Measurements from ENCODE around the gene B3GLCT.

The B3GLCT gene

DNA sequence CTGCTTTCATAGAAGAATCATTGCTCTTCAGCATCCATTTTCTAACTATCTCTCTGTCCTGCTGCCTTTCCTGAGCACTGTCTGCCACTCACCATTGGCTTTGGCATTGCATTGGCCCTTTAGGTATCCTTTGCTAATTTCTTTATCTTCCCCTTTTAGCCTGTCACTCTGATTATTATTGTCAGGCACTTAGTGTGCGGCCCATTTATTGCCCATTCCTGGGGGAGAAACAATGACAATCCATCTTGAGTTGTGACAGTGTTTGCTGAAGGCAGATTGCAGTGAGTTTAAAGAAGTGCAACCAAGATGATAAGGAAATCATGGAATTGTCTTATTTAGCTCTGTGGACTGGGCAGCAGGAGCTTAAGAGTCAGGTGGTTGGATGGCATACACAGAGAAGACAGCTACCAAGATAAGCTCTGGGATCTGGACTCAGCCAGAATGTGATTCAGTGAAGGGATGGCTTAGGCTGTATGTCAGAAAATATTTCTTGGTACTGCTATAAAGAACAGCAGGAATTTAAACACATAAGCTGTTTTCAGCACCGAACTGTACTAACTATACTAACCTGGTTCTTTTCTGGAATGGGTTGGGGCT is 25.3 kb downstream of the B3GLCT start:
- no peak for DNase-seq

DNA sequence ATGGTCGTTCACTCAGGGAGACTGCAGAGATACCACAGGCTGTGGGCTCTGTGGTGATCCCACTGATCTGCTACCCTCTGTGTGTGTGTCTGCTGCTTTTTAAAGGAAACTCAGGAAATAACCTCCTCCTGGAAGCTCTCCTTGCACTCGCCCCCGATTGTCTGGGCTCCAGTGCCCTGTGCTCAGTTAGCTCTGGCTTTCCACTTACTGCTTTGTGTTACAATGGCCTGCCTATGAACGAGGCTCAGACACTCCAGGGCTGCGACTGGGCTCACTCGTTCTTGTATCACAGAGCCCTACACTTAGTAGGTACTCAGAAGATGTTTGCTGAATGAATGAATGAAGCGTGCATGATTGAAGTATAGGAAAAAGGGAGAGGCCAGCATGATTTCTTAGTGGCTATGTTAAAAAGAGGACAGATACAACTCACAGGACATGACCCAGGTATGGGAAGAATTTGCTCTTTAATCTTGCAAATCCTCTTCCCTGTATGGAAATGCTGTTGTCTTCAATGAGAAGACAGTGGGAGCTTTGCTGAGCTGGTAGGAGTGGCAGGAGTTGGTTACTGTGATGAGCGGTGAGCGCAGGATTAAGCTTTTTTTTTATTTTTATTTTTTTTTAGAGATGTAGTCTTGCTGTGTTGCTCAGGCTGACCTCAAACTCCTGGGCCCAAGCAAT is 26.4 kb downstream of the B3GLCT start:
- DNase-seq: no peak

DNA sequence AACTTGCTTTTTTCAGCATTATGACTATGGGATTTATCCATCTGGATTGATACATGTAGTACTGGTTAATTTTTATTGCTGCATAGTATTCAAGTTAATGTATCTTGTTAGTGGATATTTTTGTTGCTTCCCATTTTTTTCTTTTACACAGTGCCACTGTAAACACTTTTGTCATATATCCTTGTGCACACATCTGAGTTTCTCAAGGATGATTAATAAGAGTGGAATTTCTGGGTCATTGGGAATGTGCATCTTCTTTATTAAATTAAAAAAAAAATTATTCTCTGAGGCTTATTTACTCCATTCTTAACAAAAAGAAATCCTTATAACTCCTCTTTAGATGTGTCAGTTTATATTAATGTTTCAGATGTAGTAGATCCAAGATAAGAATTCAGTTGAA is 27.3 kb downstream of the B3GLCT start:
- DNase-seq: no peak

DNA sequence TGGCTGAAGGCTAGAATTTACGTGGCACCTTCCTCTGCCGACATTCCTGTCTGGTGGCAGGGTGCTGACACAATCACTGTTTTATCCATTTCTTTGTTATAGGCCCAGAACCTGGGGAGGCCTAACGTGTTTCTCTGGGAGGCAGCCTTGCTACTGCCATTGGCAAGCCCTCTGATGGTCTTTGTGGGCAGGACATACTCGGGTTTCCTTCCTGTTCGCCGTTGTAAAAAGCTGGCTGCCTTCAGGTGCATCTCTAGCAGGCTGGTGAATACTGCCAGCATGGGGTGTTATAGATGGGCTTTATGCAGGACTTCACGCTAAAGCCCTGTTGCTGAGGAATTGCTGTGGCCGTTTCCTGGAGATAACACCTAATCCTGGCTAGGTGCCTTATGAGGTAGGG is 28.1 kb downstream of the B3GLCT start:
- no peak for DNase-seq

DNA sequence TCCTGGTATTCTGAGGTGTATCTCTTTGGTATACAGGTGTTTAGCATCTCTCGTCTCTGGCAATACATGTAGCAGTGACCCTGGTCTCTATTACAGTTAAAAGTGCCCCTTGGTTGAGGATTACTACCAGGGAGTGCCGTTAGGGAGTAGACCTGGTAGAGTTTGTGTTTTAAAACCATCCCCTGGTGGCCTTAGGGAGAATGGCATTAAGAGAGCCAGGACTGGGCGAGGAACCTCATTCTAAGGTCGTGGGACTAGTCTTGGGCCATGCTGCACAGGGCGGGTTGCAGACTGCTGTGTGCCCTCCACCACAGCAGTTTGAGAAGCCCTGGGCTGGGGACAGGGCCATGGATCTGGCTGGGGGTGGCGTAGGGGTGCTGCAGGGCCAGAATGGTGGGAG is 35.0 kb downstream of the B3GLCT start:
- no peak for DNase-seq

DNA sequence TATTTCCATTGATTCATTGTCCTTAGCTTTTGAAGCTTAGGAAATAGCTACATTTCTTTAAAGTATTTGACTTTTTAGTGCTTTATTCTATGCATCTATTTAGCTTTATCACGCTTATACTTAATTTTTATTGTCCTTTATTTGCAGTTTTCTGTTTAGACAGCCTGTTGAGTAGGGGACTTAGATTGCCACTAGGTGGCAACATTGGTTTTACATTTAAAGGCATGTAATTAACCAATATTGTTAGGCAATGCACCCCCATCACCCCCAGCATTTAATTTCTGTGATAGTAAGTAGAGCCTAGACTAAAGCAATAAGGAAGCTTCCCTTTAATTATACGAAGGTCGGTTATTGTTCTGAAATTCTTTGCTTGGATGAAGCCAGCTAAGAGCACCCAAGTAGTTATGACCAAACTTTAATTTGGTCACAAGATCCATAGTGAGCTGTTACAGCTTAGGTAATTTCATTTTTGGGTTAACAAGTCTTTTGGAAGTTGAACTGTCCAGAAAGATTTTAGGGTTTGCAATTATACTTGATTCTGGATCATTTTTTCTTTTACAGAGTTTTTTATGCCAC is 36.5 kb downstream of the B3GLCT start:
- no peak for DNase-seq

DNA sequence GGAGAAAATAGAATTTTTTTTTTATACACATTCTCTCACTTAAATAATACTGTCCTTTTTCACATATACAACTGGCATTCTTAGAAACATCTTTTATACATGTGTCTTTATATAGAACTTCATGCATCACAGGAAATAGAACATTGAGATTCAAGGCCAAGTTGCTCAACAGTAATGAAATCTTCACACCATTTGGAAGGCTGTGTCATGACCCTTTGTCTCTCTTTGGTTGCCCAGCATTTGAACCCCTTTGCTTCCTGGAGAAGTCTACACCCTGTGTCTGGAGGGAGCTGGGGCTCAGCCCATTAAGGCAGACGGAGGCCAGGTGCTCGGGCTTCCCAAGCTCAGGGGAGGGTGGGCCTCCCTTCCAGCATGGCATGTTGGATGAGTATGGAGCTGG is 41.1 kb downstream of the B3GLCT start:
- no peak for DNase-seq

DNA sequence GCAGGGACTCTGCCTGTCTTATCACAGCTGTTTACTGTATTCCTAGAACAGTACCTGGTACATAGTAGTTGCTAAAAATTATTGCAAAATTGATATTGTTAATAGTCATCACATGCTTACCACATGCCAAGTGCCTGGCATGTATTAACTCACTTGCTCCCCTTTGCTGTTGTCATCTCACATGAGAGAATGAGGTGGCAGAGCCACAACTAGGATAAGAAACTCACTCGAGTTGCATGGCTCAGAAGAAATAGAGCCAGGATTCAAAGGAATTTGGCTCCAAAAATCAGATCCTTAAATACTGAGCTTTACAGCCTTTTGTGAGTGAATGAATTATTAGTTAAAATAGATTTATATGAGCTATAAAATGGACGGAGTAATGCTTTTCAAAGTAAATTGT is 42.6 kb downstream of the B3GLCT start:
- DNase-seq: no peak

DNA sequence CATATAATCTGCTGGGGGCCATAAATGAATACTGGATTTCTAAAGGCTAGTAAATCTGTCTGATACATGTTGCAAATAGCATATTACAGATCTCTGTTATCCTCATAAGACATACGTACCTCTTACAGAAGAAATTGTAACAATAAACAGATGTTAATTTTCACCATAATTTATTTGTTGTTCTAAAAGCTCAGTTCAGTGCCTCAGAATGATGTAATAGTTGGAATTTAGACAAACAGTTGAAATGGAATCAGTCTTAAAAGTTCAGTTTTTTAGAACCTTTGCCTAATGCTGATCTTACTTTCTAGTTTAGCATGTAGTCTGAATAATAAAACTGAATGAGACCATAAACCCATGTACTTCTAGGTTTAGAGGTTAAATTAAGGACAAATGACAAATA is 43.1 kb downstream of the B3GLCT start:
- no peak for DNase-seq

DNA sequence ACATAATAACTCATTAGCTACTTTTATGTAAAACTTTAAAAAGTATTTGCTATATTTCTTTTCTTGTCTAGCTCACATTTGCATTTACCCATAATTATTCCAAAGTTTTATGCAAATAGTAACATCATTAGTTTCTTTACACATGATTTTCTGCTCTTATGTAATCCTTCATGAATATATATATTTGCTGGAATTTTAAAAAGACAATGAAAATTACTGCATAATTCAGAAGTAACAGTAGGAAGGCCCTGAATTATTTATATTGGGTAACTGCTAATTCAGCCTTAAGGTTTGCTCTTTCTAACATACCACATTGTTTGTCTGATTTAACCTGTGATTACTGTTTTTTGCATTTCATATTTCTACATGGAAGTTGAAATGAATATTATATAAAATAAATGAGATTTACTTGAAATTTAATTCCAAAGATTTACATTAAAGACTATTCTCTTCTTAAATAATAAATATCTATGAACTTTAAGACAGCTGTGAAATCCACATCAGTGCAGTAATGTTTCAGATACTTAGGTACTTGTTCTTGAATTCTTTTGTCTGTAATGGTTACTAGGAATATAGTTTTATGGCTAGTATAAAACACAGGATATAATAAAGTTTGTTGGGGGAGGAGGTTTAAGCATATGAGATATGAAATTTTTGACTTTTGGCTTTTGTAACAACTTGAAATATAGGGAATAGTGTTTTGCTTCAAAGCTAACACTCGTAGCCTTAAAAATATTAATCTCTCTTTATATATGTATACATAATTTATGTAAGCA is 46.0 kb downstream of the B3GLCT start:
- no peak for DNase-seq

DNA sequence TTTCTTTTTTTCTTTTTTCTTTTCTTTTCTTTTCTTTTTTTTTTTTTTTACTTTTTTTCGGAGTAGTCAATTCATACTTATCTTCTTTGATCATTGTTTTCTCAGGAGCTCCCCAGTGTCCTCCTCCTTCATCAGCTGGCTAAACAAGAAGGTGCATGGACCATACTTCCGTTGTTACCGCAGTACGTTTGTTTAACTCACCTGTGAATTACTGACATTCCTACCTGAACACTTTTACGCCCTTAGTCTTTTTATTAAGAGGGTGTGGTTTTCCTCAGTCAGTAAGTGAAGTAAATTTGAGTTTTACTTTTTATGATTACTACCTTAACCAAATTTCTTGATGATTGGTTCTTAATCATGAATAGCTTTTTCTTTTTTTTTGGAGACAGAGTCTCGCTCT is 47.1 kb downstream of the B3GLCT start:
- DNase-seq: no peak

DNA sequence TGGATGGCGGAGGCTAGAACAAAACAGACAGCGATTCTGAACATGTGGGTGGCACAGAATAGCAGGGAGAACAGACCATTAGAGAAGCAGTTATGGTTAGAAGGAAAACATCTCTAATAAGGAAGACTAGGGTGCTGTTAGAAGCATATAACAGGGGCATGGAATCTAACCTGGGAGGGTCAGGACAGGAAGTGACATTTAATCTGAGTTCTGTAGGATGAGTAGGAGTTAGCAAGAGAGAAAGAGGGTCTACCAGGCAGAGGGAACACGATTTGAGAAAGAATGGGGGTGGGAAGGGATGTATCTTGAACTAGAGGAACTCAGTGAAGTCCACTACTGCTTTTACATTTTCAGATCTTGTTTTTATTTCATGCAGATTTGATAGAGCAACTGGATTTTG is 48.6 kb downstream of the B3GLCT start:
- DNase-seq: no peak

DNA sequence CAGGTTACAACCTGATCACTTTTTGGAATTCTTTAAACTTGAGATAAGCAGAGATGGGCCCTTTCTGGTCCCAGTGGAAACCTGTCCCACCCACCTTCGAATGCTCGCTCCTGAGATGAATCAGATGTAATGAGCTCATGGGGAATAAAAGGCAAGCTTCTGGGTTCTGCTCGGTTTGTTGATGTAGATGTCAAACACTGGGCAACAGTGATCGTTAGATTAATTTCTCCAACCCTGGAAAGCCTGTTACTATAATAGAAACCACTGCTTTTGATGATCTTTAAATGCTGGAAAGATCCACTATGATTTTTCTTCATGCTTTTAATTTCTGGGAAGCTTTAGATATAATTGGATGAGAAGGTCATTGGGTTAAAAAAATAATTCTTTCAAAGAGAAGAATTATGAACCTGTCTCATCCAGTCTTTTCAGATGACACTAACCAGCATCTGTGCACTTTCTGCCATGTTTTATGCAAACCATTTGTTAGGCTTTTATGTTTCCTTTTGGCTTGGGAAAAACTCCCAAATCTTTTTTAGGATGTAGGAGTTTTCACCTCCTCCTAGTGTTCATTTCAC is 49.3 kb downstream of the B3GLCT start:
- DNase-seq: no peak

DNA sequence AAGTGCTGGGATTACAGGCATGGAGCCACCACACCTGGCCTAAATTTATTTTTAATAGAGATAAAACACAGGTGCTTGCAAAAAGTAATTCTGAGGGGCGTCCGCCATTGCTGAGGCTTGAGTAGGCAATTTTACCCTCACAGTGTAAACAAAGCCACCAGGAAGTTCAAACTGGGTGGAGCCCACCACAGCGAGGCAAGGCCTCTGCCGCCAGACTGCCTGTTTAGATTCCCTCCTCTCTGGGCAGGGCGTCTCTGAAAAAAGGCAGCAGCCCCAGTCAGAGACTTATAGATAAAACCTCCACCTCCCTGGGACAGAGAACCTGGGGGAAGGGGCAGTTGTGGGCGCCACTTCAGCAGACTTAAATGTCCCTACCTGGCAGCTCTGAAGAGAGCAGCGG is 50.7 kb downstream of the B3GLCT start:
- DNase-seq: no peak

DNA sequence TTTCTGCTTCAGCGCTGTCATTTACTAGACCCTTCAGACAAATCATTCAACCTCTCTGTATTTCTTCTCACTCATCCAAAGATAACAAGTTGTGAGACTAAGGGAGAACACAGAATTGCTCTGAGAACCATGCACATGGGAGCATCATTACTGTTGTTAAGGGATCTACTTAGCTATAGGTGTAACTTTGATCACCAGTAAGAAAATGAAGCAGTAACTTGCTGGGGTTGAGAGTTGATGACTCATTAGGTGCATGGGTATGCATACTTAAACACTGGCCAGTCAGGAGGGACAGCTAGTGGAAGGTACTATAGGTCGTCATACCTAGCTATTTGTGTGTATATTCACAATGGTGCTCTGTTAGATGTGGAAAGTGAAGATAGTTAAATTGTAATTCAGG is 61.5 kb downstream of the B3GLCT start:
- DNase-seq: no peak

DNA sequence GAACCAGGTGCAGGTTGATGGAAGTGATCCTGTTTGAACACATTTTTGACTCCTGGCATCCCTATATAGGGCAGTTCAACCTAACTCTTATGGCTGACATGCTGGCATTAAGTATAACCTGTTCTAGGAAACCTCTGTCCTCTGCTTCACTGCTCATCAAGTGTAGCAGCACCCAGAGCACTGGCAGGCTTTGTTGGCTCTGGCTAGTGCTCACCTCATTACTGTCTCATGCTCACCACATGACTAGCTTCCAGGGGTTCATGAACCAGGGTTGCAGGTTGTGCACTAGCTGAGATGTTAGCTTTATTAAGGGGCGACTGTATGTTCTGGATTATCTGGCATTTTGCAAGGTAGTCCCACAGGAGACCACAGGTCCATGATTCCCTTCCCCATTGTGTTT is 63.6 kb downstream of the B3GLCT start:
- DNase-seq: no peak

DNA sequence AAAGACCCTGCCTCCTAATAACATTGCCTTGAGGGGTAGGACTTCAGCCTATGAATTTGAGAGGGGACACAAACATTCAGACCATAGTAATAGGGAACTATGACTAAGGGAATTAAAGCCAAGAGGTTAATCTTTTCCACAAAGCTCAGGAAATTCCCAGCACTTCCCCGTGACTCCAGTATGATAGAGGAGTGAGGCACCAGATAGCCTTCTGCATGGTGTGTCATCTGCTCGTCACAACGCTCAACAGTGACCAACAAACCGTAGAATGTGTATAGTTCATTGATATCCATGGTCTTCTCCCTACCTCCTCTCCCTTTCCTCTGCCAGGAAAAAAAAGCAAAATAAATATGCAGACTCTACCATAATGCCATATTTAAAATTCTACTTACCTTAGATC is 64.4 kb downstream of the B3GLCT start:
- no peak for DNase-seq

DNA sequence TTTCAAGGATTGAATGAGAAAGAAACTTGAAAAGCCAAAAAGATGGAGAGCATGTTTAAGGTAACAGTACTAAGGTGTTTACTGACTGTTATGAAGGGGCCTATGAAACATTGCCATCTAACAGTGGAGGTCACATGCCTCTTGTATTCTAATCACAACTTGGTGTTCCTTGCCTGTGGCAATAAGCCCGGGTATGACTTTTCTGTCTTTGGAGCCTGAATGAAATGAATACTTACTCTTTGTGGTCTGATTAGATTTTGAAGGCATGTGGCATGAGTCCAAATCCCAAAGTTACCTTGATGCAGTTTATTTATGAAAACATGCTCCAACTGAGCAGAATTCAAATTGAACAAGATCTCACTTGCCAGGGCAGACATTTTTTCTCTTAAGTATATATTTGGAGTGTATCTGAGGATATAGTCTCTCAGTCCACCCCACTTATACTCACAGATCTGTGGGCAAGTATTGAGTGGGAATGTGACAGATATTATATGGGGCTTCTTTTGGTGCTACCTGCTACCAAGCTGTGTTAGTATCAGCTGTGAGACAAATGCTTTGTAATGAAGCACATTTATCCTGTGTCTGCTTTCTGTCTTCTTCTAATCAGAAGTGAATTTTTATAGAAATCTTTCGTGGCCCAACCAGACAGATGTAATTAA is 67.5 kb downstream of the B3GLCT start:
- no peak for DNase-seq

DNA sequence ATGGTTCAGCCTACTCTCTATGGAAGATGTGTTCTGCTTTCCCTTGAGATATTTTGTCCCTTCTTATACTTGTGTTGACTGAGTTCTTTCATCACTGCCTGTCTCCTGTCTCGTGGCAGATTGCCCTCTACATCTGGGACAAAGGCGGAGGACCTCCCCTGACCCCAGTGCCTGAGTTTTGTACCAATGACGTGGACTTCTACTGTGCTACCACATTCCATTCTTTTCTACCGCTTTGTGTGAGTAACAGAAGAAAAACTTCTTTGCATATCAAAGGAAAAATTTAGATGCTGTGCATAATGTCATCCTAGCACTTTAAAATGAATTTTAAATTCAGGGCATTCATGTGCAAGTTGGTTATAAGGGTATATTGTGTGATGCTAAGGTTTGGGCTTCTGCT is 74.6 kb downstream of the B3GLCT start:
- no peak for DNase-seq

DNA sequence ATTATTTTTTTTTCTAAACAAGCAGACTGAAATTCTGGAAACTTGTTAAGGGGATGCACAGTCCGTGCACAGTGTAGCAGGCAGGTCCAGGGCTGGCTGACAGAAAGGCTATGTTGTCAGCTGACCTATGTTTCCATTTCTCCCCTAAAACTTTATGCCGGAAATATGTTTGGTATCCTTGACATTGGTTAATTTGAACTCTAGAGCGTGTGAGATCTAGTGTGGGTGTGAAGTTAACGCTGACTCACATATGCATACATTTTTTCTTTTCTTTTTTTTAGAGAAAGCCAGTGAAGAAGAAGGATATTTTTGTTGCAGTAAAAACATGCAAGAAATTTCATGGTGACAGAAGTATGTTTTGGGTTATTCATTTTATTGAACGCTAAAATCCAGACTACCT is 76.6 kb downstream of the B3GLCT start:
- no peak for DNase-seq

DNA sequence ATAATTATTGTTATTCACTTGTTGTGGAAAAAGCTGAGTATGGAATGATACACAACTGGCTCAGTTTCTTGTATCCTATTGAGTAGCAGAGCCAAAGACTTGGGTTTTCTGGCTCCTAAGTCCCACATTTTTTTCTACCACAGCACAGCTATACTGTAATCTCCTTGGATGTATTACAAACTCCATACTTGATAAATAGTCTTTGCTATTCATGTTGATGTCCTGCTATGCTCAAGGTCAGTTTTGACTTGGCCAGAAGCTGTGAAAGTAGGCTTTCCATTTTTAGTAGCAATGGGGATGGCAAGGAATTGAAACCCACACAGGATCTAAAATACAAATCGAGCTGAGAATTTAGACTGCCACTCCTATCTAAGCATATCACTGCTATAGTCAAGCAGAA is 79.1 kb downstream of the B3GLCT start:
- DNase-seq: no peak

DNA sequence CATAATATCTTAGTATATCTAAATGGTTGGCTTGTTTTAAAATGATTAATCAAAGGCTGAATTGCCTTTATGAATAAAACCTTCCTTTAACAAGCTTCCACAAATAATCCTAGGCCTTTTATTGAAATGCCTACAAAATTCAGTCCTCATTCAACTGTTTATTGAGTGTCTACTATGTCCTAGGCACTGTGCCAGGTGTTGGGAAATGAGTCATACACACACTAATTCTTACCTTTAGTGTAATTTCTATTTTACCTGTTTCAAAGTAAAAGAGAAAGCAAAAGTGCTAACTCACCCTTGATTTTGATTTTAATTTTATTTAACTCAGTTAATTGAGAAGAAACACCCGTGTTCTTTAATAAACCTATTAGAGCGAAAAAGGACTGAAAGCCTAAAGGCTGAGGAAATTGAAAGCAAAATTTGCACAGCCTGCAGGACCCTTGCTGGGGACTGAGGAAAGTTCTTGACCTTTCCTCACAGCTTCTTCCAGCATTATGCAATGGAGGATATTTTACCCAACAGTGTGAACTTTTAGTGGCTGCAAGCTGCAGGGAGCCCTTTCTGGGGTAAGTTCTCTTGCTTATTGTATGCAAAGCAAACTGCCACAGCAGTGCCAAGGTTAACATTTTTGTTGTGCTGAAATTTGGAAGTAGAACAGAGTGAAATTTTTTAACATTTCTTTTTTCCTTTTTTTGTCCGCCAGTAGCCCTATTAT is 83.1 kb downstream of the B3GLCT start:
- DNase-seq: no peak

DNA sequence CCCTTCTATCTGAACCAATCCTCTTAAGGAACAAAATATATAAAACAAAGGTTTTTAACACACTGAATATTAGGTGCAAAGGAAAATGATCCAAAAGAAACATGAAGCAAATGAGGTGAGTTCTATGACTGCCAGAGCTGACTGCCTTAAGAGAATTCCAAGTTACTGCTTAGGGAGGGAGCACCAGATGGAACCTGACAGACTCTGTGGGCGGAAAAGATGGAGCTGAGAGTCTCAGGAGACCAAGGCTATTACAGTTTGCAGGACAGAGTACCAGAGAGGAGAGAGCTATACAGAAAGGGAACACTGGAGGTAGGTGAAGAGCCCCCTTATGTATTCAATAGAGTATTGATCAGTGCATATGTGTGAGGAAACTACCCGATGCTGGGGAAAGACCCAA is 87.2 kb downstream of the B3GLCT start:
- DNase-seq: no peak
